CD4-positive, alpha-beta memory T cell (primary cell): ENCODE results near the gene PLSCR2. TPM values are rescaled to one million over a fixed set of nuclear protein-coding genes. Genes with fewer than 3 reads are reported as not detected.

Experiments used
- CTCF ChIA-PET: fragments of 350-600 bp; sonication (Branson Sonifier 250); formaldehyde crosslinking; loops from one replicate; lab custom pipeline; 2021; ENCODE audit warnings: inconsistent platforms; ENCODE audit not compliant: partially characterized antibody; lab: Charles Lee
- POLR2A ChIA-PET: fragments of 350-600 bp; sonication (Branson Sonifier 250); formaldehyde crosslinking; loops from one replicate; lab custom pipeline; 2021; ENCODE audit not compliant: partially characterized antibody; lab: Charles Lee
- DNase-seq, 5 donors: peaks; one replicate each; pipeline versions ENCODE4 v3.0.0 to v3.0.0-alpha.2; 2020 to 2022; ENCODE audit warnings: mixed read lengths in 1 of 5
- H3K27ac ChIP-seq: one replicate; pipeline ENCODE4 v1.7.0; 2013; ENCODE audit warnings: low read depth, low read length
- H3K27me3 ChIP-seq: 2 replicates; pipeline ENCODE4 v1.7.0; 2013; ENCODE audit warnings: mild to moderate bottlenecking, low read length, moderate library complexity; ENCODE audit not compliant: insufficient read depth
- H3K36me3 ChIP-seq: 2 replicates; pipeline ENCODE4 v1.7.0; 2013; ENCODE audit warnings: mild to moderate bottlenecking, low read length, moderate library complexity; ENCODE audit not compliant: insufficient read depth
- H3K4me1 ChIP-seq: 2 replicates; pipeline ENCODE4 v1.7.0; 2013; ENCODE audit warnings: mild to moderate bottlenecking, low read length, moderate library complexity; ENCODE audit not compliant: insufficient read depth
- H3K4me3 ChIP-seq, 2 donors: one replicate each; pipeline ENCODE4 v1.7.0; 2013; ENCODE audit warnings: low read length in 2 of 2, mild to moderate bottlenecking in 1 of 2
- H3K9me3 ChIP-seq, 2 donors: one replicate each; pipeline ENCODE4 v1.7.0; 2013; ENCODE audit warnings: low read length in 2 of 2, control low read depth in 1 of 2; ENCODE audit not compliant: control insufficient read depth in 1 of 2
- H3K27ac Mint-ChIP-seq, 7 donors: one replicate each; pipeline ENCODE4 v1.8.0; 2020 to 2021; ENCODE audit warnings: mixed read lengths in 7 of 7, mild to moderate bottlenecking in 6 of 7, inconsistent platforms in 3 of 7, moderate library complexity in 3 of 7
- H3K27me3 Mint-ChIP-seq, 2 donors: one replicate each; pipeline ENCODE4 v1.8.0; 2020 to 2021; ENCODE audit warnings: mixed read lengths in 2 of 2
- H3K36me3 Mint-ChIP-seq, 2 donors: one replicate each; pipeline ENCODE4 v1.8.0; 2020 to 2021; ENCODE audit warnings: mixed read lengths in 2 of 2, inconsistent platforms in 1 of 2, mild to moderate bottlenecking in 1 of 2
- H3K4me1 Mint-ChIP-seq, 4 donors: one replicate each; pipeline ENCODE4 v1.8.0; 2020 to 2021; ENCODE audit warnings: mixed read lengths in 4 of 4, mild to moderate bottlenecking in 1 of 4
- H3K4me3 Mint-ChIP-seq, 8 donors: one replicate each; pipeline ENCODE4 v1.8.0; 2020 to 2021; ENCODE audit warnings: mixed read lengths in 8 of 8, mild to moderate bottlenecking in 7 of 8, moderate library complexity in 6 of 8, inconsistent platforms in 3 of 8
- H3K9me3 Mint-ChIP-seq, 8 donors: one replicate each; pipeline ENCODE4 v1.8.0; 2020 to 2021; ENCODE audit warnings: mixed read lengths in 8 of 8, mild to moderate bottlenecking in 5 of 8, inconsistent platforms in 3 of 8, moderate library complexity in 1 of 8
- intact Hi-C: fragments of 100-400 bp; cut with micrococcal nuclease; formaldehyde crosslinking; loops from one replicate; pipeline ENCODE4 v1.15.1; 2023
- polyA plus RNA-seq, 2 donors: library from polyadenylated mRNA; unstranded; fragments of 300-500 nt; fragmentation: Illumina TruSeq; gene quantifications; one replicate each; pipeline ENCODE4 v1.2.3, GENCODE V29; 2021
- total RNA-seq, 2 experiments: library from RNA; stranded (reverse); gene quantifications; one replicate each; pipeline ENCODE4 v1.2.3, GENCODE V29; 2021

PLSCR2 gene
- total and polyA plus RNA-seq, 4 experiments from 2014 or later = 0.20 to 0.76 (median 0.72) TPM; not detected in 1

- no peak overlapping the region for H3K27ac ChIP-seq
- no peaks in the 10 kb centered on the region for H3K27me3 ChIP-seq
- no peaks in the 10 kb centered on the region for H3K36me3 ChIP-seq
- Mint-ChIP-seq H3K27me3 (no peaks in the 10 kb centered on the region), H3K4me3 (peak overlapping the region in 4 of 8 donors; percentile 3 to 85 (median 72)), H3K27ac (peak overlapping the region in 5 of 7 donors; percentile 20 to 66 (median 25)), H3K4me1 (peaks cover 0 to 14% (median 6%) of the 10 kb centered on the region in 4 donors), H3K9me3 (no peaks in the 10 kb centered on the region), H3K36me3 (no peaks in the 10 kb centered on the region)
- H3K4me3 ChIP-seq = no peak overlapping the region
- ChIA-PET CTCF (interaction anchor here (0.7 kb wide), 1 partner anchor 9 kb away, joined by 3 read pairs; no protein-coding TSS in a partner anchor), POLR2A (interaction anchor here (1.2 kb wide), 1 partner anchor 76 kb away, joined by 4 read pairs; the partner anchor contains the start of gene PLSCR1)
- no peaks in the 10 kb centered on the region for H3K9me3 ChIP-seq
- H3K4me1 ChIP-seq = peaks cover 13% of the 10 kb centered on the region
- no peak for DNase-seq
- intact Hi-C loops = loop anchor here (2.0 kb wide), 1 partner anchor 77 kb away; the partner anchor contains the start of gene PLSCR1
These were observed 1.1 kb downstream of the PLSCR2 start for GRCh38 chr3:146468234-146468633.

GRCh38 chr3:146466604-146467003 is 2.8 kb downstream of the PLSCR2 start:
- Mint-ChIP-seq H3K4me3 (no peak overlapping the region), H3K27me3 (no peaks in the 10 kb centered on the region), H3K9me3 (no peaks in the 10 kb centered on the region), H3K27ac (no peak overlapping the region), H3K4me1 (peaks cover 0 to 14% (median 6%) of the 10 kb centered on the region in 4 donors), H3K36me3 (no peaks in the 10 kb centered on the region)
- intact Hi-C loops = no loop called here
- H3K4me3 ChIP-seq = no peak overlapping the region
- no peak overlapping the region for H3K27ac ChIP-seq
- ChIA-PET POLR2A (no interaction called here), CTCF (no interaction called here)
- no peaks in the 10 kb centered on the region for H3K27me3 ChIP-seq
- no peaks in the 10 kb centered on the region for H3K36me3 ChIP-seq
- DNase-seq = no peak
- peaks cover 13% of the 10 kb centered on the region for H3K4me1 ChIP-seq
- no peaks in the 10 kb centered on the region for H3K9me3 ChIP-seq

GRCh38 chr3:146465693-146466465 is 3.5 kb downstream of the PLSCR2 start:
- Histone ChIP-seq H3K27me3 (no peaks in the 10 kb centered on the region), H3K9me3 (no peaks in the 10 kb centered on the region), H3K4me1 (peaks cover 13% of the 10 kb centered on the region), H3K4me3 (no peak overlapping the region), H3K36me3 (no peaks in the 10 kb centered on the region), H3K27ac (no peak overlapping the region)
- CTCF ChIA-PET = no interaction called here
- peaks cover 0 to 14% (median 6%) of the 10 kb centered on the region in 4 donors for H3K4me1 Mint-ChIP-seq
- POLR2A ChIA-PET = no interaction called here
- intact Hi-C loops = no loop called here
- DNase-seq = no peak
- H3K27me3 Mint-ChIP-seq = no peaks in the 10 kb centered on the region
- no peak overlapping the region for H3K4me3 Mint-ChIP-seq
- no peak overlapping the region for H3K27ac Mint-ChIP-seq
- H3K36me3 Mint-ChIP-seq = no peaks in the 10 kb centered on the region
- no peaks in the 10 kb centered on the region for H3K9me3 Mint-ChIP-seq

GRCh38 chr3:146464783-146465182 is 4.6 kb downstream of the PLSCR2 start:
- POLR2A ChIA-PET = no interaction called here
- H3K4me1 Mint-ChIP-seq = peaks cover 0 to 7% (median 5%) of the 10 kb centered on the region in 4 donors
- no peak overlapping the region for H3K27ac Mint-ChIP-seq
- Histone ChIP-seq H3K4me3 (no peak overlapping the region), H3K4me1 (peaks cover 6% of the 10 kb centered on the region), H3K9me3 (no peaks in the 10 kb centered on the region), H3K27ac (no peak overlapping the region), H3K27me3 (no peaks in the 10 kb centered on the region), H3K36me3 (no peaks in the 10 kb centered on the region)
- no peaks in the 10 kb centered on the region for H3K27me3 Mint-ChIP-seq
- H3K9me3 Mint-ChIP-seq = no peaks in the 10 kb centered on the region
- no peaks in the 10 kb centered on the region for H3K36me3 Mint-ChIP-seq
- intact Hi-C loops = no loop called here
- CTCF ChIA-PET = no interaction called here
- no peak overlapping the region for H3K4me3 Mint-ChIP-seq
- DNase-seq = no peak

GRCh38 chr3:146464005-146464595 is 5.3 kb downstream of the PLSCR2 start:
- Mint-ChIP-seq H3K27me3 (no peaks in the 10 kb centered on the region), H3K4me3 (no peak overlapping the region), H3K27ac (no peak overlapping the region), H3K4me1 (peaks cover 0 to 7% (median 6%) of the 10 kb centered on the region in 4 donors), H3K9me3 (no peaks in the 10 kb centered on the region), H3K36me3 (no peaks in the 10 kb centered on the region)
- H3K36me3 ChIP-seq = no peaks in the 10 kb centered on the region
- DNase-seq = no peak
- ChIA-PET CTCF (no interaction called here), POLR2A (no interaction called here)
- H3K4me1 ChIP-seq = peaks cover 5% of the 10 kb centered on the region
- H3K4me3 ChIP-seq = no peak overlapping the region
- H3K9me3 ChIP-seq = no peaks in the 10 kb centered on the region
- H3K27ac ChIP-seq = no peak overlapping the region
- intact Hi-C loops = no loop called here
- H3K27me3 ChIP-seq = no peaks in the 10 kb centered on the region

- Mint-ChIP-seq H3K27ac (no peak overlapping the region), H3K27me3 (no peaks in the 10 kb centered on the region), H3K9me3 (no peaks in the 10 kb centered on the region), H3K4me3 (no peak overlapping the region), H3K4me1 (peaks cover 0 to 2% (median under 1%) of the 10 kb centered on the region in 4 donors), H3K36me3 (no peaks in the 10 kb centered on the region)
- Histone ChIP-seq H3K9me3 (no peaks in the 10 kb centered on the region), H3K27me3 (no peaks in the 10 kb centered on the region), H3K4me1 (no peaks in the 10 kb centered on the region), H3K27ac (no peak overlapping the region), H3K4me3 (no peak overlapping the region), H3K36me3 (no peaks in the 10 kb centered on the region)
- intact Hi-C loops = no loop called here
- ChIA-PET POLR2A (no interaction called here), CTCF (no interaction called here)
- DNase-seq = no peak
These were observed 14.6 kb downstream of the PLSCR2 start for GRCh38 chr3:146454796-146455195.

- Mint-ChIP-seq H3K4me1 (no peaks in the 10 kb centered on the region), H3K4me3 (no peak overlapping the region), H3K27me3 (peaks cover 1 to 6% of the 10 kb centered on the region in 2 donors), H3K9me3 (peaks cover 2 to 30% (median 14%) of the 10 kb centered on the region in 8 donors), H3K27ac (no peak overlapping the region), H3K36me3 (no peaks in the 10 kb centered on the region)
- H3K27me3 ChIP-seq = no peaks in the 10 kb centered on the region
- no peak for DNase-seq
- H3K4me1 ChIP-seq = no peaks in the 10 kb centered on the region
- ChIA-PET CTCF (no interaction called here), POLR2A (no interaction called here)
- H3K9me3 ChIP-seq = no peaks in the 10 kb centered on the region
- intact Hi-C loops = no loop called here
- H3K36me3 ChIP-seq = no peaks in the 10 kb centered on the region
- H3K4me3 ChIP-seq = no peak overlapping the region
- no peak overlapping the region for H3K27ac ChIP-seq
These were observed 19.7 kb downstream of the PLSCR2 start for GRCh38 chr3:146449613-146450012.
